ENCODE data around the gene CPE. TPM values are rescaled to one million over a fixed set of nuclear protein-coding genes. Genes with fewer than 3 reads are reported as not detected.

The CPE gene
- total RNA-seq, 3 donors from 2014 or later, result 106 to 129 (median 114) TPM

- no peaks in the 10 kb centered on the region for H3K36me3 ChIP-seq
- TF ChIP-seq POLR2A (IDR thresholded peaks at IDR 0.05) (no peak), CTCF (IDR thresholded peaks at IDR 0.05) (no peak), POLR2AphosphoS5 (IDR thresholded peaks at IDR 0.05) (no peak)
- intact Hi-C loops (cut with DNase I; ENCODE audit: low total_unique reads), result no loop called here
- peaks cover 0 to 4% of the 10 kb centered on the region in 2 donors for H3K4me1 ChIP-seq
- H3K4me3 ChIP-seq, result no peak overlapping the region
- no peaks in the 10 kb centered on the region for H3K9me3 ChIP-seq
- DNase-seq (ENCODE audit: low spot score in 2 of 2), result no peak
- H3K27me3 ChIP-seq, result no peaks in the 10 kb centered on the region
- peak overlapping the region in 1 of 2 donors; percentile 45 for H3K27ac ChIP-seq
Measured at GRCh38 chr4:165381821-165382373, 3.1 kb downstream of the CPE start.

GRCh38 chr4:165382640-165383039 lies 3.8 kb downstream of the CPE start:
- DNase-seq (ENCODE audit: low spot score in 2 of 2), result no peak
- Histone ChIP-seq H3K4me1 (peaks cover 0 to 4% of the 10 kb centered on the region in 2 donors), H3K27me3 (no peaks in the 10 kb centered on the region), H3K4me3 (no peak overlapping the region), H3K27ac (peak overlapping the region; percentile 16 to 45), H3K9me3 (no peaks in the 10 kb centered on the region), H3K36me3 (no peaks in the 10 kb centered on the region)
- intact Hi-C loops (cut with DNase I; ENCODE audit: low total_unique reads), result no loop called here
- TF ChIP-seq CTCF (IDR thresholded peaks at IDR 0.05), result no peak
- TF ChIP-seq POLR2AphosphoS5 (IDR thresholded peaks at IDR 0.05), result no peak
- no peak for TF ChIP-seq POLR2A (IDR thresholded peaks at IDR 0.05)

GRCh38 chr4:165383591-165384073 lies 4.8 kb downstream of the CPE start:
- DNase-seq (ENCODE audit: low spot score in 2 of 2), result no peak
- Histone ChIP-seq H3K36me3 (no peaks in the 10 kb centered on the region), H3K27ac (peak overlapping the region; percentile 45 to 73), H3K4me1 (peaks cover 0 to 4% of the 10 kb centered on the region in 2 donors), H3K9me3 (no peaks in the 10 kb centered on the region), H3K4me3 (no peak overlapping the region), H3K27me3 (no peaks in the 10 kb centered on the region)
- no peak for TF ChIP-seq POLR2A (IDR thresholded peaks at IDR 0.05)
- TF ChIP-seq CTCF (IDR thresholded peaks at IDR 0.05), result no peak
- no peak for TF ChIP-seq POLR2AphosphoS5 (IDR thresholded peaks at IDR 0.05)
- intact Hi-C loops (cut with DNase I; ENCODE audit: low total_unique reads), result no loop called here

DNA sequence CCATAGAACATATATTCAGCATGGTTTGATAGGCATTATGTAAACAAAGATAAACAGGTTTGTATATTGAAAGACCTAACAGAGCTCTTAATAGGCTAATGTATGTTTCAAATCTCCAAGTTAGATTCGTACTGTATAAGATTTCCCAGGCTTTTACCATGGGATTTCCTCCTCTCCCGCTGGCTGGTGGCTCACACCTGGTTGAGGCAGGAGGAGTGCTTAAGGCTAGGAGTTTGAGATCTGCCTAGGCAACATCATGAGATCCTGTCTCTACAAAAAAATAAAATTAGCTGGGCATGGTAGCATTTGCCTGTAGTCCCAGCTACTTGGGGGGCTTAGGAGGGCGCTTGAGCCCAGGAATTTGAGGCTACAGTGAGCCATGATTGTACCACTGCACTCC lies 5.4 kb downstream of the CPE start:
- Histone ChIP-seq H3K4me1 (peaks cover 0 to 1% of the 10 kb centered on the region in 2 donors), H3K9me3 (no peaks in the 10 kb centered on the region), H3K36me3 (no peaks in the 10 kb centered on the region), H3K27me3 (no peaks in the 10 kb centered on the region), H3K4me3 (no peak overlapping the region), H3K27ac (peak overlapping the region; percentile 45 to 73)
- DNase-seq (ENCODE audit: low spot score in 2 of 2), result no peak
- TF ChIP-seq POLR2AphosphoS5 (IDR thresholded peaks at IDR 0.05) (no peak), CTCF (IDR thresholded peaks at IDR 0.05) (no peak), POLR2A (IDR thresholded peaks at IDR 0.05) (no peak)
- intact Hi-C loops (cut with DNase I; ENCODE audit: low total_unique reads), result no loop called here

DNA sequence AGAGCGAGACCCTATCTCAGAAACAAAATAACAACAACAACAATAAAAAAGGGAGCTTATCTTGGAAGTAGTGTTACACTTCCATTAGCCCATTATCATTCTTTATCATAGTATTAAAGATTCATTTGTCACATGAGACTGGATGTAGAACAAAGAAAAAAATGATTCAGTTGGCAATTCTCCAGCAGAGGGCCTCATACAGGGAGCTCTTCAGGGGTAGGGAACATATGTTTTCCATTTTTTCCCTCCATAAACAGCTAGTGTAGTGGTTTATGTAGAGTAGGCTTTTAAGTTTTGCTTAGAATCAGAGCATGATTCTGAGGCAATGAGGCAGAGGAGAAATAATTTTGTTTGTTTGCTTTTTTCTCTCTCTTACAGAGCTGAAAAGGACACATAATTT lies 5.8 kb downstream of the CPE start:
- no peaks in the 10 kb centered on the region for H3K4me1 ChIP-seq
- H3K27me3 ChIP-seq, result no peaks in the 10 kb centered on the region
- intact Hi-C loops (cut with DNase I; ENCODE audit: low total_unique reads), result no loop called here
- no peak overlapping the region for H3K4me3 ChIP-seq
- no peak for DNase-seq (ENCODE audit: low spot score in 2 of 2)
- H3K9me3 ChIP-seq, result no peaks in the 10 kb centered on the region
- H3K27ac ChIP-seq, result peak overlapping the region; percentile 45 to 73
- no peaks in the 10 kb centered on the region for H3K36me3 ChIP-seq
- no peak for TF ChIP-seq POLR2AphosphoS5 (IDR thresholded peaks at IDR 0.05)
- no peak for TF ChIP-seq POLR2A (IDR thresholded peaks at IDR 0.05)
- TF ChIP-seq CTCF (IDR thresholded peaks at IDR 0.05), result no peak
